ENCODE results near the gene SLC25A28.
A peak's percentile ranks its signal among the peaks of the same experiment; 100 is the strongest.

Gene SLC25A28

GRCh38 chr10:99619851-99620710 lies at the start of gene SLC25A28:
Gene SLC25A28, minus strand, starts transcription at chr10:99620439. Its CDS starts 104 bp downstream, at chr10:99620335.
- peak; percentile 91 to 93 for DNase-seq

DNA sequence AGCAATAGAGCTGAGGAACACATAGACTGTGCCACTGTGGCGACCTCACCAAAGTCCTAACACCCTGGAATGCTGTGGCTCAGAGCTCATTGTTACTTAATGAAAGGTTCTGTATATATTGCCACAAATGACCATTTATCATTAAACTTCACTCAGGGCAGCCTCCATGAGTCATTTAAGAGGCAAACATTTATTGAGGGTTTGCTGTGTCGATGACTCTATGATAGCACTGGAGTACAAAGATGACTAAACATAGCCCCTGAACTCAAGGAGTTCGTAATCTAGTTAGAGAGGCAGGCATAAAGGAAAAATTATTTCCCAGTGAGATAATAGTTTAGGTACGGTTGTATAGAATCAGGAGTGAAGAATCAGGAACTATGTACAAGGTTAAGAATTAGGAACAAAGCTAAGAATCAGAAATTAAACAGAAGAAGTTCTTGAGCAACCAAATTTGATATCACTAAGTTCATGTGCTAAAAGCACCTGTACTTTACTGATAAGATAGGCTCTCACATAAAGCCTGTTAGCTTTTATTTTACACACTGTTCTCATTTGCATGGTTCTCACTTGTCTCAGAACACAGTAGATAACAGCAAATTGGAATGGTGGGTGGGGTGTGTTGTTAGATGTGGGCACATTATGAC lies 47.0 kb upstream of the SLC25A28 start:
- no peak for DNase-seq

- DNase-seq = no peak
Observed at GRCh38 chr10:99665304-99665703, 45.1 kb upstream of the SLC25A28 start.

GRCh38 chr10:99661377-99661763 lies 41.1 kb upstream of the SLC25A28 start:
- no peak for DNase-seq

GRCh38 chr10:99660662-99661376 lies 40.6 kb upstream of the SLC25A28 start:
- no peak for DNase-seq

GRCh38 chr10:99659868-99660366 lies 39.7 kb upstream of the SLC25A28 start:
- DNase-seq = no peak

DNA sequence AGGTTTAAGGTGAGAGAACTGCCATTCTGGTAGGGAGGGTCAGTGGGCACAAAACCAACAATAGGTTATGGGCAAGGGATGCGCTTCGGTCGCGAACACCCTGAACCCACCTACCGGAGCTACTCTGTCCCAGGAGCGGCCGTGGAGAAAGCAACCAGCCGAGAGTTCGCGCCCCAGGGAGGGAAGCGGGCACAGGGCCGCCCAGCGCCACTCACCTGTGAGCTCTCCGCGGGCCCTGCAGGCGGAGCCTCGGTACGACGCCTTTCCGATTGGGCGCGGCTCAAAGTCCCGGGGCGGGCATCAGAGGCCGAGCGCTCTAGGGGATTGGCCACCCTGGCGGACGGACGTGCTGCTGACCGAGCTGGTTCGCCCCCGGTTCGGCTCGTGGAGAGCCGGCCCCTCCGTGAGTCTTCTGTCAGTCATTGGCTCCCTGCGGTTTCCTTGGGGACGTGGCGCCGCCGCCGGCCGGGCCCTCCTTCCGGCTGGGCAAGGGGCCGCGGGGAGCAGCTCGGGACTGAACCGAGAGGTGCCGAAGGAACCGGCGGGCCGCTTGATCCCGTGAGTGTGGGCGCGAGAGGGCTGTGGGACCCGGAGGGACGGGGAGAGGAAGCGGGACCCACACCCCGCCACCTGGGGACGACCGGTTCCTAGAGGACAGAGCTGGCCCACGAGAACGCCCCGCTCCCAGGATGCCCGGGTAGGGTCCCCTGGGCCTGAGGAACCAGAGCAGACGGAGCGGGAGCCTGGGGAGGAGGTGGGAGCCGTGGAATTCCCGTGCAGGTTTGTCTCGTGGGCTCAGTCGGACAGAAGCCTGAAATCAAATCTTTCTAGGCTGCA lies 39.0 kb upstream of the SLC25A28 start, which contains the start of gene ENTPD7:
TSS of gene ENTPD7 (plus strand) at position 479 of the 837 bp plus-strand sequence. CDS start 448 bp downstream, outside the sequence.
- peak; percentile 92 to 93 for DNase-seq

GRCh38 chr10:99658622-99659030 lies 38.4 kb upstream of the SLC25A28 start:
- DNase-seq = peak; percentile 66 to 72

- no peak for DNase-seq
Observed at GRCh38 chr10:99656199-99657064, 36.2 kb upstream of the SLC25A28 start.

DNA sequence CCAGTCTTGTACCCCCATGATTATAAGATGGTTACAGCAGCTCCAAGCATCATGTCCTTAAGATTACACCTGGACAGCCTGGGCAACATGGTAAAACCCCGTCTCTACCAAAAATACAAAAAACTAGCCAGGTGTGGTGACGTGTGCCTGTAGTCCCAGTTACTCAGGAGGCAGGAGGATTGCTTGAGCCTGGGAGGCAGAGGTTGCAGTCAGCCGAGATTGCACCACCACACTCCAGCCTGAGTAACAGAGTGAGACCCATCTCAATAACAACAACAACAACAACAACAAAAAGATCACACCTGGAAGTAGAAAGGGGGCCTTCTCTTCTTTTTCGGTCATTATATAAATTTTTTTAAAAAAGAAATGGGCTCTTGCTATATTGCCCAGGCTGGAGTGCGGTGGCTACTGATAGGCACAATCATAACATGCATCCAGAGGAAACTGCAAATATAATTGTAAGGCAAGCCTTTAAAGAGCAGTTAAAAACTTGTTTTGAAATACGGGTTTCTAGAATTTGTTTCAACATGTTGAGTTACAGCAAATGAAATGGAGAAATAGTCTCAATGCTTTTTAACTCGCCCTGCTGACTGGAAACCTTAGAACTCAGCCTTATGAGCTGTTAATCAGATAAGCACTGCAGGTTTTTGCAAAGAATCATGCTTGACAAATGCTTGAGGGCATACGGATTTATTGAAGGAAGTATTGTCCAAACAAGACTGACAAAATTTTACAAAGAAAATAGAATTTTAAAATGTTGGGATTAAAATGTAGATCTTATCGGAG lies 34.3 kb upstream of the SLC25A28 start:
- no peak for DNase-seq

DNA sequence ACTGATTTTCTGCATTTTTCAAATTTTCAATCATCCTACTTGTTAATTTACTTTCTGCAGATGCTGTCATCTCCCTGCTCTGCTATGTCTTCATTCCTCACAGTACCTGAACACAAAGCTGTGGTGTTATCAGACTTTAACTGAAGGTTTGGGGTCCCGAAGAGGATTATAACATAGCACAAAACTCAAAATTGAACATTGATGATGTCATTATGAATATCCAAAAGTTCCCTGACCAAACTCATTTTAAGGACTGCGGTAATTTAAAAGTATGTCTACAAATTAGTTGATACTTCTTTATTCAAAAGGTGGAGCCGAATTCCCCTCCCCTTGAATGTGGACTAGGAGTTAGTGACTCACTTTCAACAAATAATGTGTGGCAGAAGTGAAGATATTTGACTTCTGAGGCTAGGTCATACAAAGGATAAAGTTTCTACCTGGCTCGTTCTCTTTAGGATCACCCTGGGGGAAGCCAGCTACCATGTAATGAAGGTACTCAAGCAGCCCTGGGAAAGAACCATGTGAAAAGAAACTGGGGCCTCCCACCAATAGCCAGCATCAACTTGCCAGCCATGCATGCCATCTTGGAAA lies 32.7 kb upstream of the SLC25A28 start:
- DNase-seq = no peak

DNA sequence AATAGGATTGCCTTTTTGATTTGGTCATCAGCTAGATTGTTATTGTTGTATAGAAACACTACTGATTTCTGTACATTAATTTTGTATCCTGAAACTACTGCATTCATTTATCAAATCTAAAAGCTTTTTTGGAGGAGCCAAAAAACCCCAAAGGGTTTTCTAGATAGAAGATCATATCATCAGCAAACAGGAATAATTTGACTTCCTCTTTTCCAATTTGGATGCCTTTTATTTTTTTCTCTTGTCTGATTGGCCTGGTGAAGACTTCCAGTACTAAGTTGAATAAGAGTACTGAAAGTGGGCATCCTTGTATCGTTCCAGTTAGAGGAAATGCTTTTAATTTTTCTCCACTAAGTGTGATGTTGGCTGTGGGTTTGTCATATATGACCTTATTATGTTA lies 28.5 kb upstream of the SLC25A28 start:
- DNase-seq = no peak

DNA sequence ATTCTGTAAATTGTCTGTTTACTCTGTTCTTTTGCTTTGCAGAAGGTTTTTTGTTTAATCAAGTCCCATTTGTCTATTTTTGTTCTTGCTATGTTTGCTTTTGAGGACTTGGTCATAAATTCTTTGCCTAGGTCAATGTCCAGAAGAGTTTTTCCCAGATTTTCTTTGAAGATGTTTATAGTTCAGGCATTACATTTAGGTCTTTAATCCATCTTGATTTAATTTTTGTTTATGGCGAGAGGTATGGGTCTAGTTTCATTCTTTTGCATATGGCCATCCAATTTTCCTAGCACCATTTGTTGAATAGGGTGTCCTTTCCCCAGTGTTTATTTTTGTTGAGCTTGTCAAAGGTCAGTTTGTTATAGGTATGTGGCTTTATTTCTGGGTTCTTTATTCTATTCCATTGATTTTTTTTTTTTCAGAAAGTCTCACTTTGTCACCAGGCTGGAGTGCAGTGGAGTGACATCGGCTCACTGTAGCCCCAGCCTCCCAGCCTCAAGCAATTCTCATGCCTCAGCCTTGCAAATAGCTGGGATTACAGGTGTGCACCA lies 27.4 kb upstream of the SLC25A28 start:
- DNase-seq = no peak

DNA sequence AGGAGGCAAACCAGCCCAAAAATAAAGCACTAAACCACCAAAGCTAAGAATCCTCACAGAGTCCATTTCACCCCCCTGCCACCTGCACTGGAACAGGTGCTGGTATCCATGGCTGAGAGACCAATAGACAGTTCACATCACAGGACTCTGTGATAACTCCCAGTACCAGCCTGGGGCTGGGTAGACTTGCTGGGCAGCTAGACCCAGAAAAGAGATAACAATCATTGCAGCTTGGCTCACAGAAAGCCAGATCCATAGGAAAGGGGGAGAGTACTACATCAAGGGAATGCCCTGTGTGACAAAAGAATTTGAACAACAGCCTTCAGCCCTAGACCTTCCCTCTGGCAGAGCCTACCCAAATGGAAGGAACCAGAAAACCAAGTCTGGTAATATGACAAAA lies 13.6 kb upstream of the SLC25A28 start:
- DNase-seq = no peak

DNA sequence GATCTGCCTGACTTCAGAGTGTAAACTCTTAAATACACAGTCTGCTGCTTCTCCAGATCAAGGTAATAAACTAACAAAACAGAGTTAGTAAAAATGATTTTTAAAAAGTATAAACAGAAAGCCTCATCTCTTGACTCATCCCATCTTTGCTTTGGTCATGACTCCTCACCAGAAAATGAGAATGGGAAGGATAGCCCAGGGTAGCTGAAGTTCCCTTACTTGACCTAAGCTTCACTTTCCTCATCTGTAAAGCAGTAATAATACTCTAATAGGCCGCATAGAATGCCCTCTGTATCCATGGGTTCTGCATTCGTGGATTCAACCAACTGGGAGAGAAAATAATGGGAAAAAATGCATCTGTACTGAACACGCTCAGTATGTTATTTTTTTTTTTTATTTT lies 11.3 kb upstream of the SLC25A28 start:
- DNase-seq = no peak

- DNase-seq = no peak
Observed at GRCh38 chr10:99630991-99631390, 10.8 kb upstream of the SLC25A28 start.

DNA sequence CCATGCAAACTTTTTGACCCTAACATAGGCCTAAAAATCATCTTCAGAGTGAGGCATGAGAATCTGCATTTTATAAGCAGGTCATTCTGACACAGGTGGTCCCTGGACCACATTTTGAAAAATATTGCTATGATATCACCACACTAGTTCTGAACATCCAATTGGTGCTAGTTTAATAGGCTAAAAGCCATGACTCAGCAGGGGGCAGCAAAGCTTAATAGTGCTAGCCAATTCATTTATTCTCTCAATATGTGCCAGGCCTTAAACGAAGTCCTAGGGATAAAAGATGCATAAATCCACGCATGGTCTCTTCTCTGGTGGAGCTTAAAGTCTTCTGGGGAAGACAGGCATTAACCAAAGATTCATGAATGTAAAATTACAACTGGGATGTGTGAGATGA lies 10.2 kb upstream of the SLC25A28 start:
- no peak for DNase-seq

DNA sequence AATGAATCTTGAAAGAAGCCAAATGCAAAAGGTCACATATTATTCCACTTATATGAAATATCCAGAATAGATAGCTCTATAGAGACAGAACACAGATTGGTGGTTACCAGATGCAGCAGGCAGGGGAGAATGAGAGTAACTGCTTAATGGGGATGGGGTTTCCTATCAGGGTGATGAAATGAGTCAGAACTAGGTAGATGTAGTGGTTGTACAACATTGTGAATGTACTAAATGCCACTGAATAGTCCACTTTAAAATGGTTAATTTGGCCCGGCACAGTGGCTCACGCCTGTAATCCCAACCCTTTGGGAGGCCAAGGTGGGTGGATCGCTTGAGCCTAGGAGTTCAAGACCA lies 9.4 kb upstream of the SLC25A28 start:
- DNase-seq = no peak

- DNase-seq = no peak
Observed at GRCh38 chr10:99628923-99629624, 8.8 kb upstream of the SLC25A28 start.
